ENCODE measurements around the gene TMEM269.
A peak's percentile ranks its signal among the peaks of the same experiment; 100 is the strongest.

The TMEM269 gene

GRCh38 chr1:42784946-42785693, at the start of gene TMEM269:
Gene TMEM269, plus strand, starts transcription at chr1:42784991. Its CDS starts 4,903 bp downstream, at chr1:42789894.
- DNase-seq: peak; percentile 37

DNA sequence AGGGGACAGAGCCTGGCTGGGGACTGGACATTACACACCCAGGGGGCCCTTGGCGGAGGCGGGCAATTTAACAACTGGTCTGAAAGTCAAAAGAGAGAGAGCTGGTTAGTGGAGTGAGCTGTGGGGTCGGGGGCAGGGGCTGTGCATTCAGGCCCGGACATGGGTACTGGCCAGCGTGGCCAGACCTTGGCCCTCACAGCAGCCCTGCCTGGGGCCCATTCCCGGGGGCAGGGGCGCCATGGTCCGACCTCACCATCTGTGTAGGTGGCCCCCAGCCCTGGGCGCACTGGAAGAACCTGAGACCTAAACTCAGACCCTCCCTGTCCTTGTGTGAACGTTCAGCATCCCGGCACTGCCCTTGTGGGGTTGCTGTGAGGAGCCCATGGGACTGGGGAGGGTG, 49.7 kb upstream of the TMEM269 start:
- DNase-seq: no peak

GRCh38 chr1:42735477-42736105, 49.2 kb upstream of the TMEM269 start:
- DNase-seq: no peak

GRCh38 chr1:42736152-42736551, 48.6 kb upstream of the TMEM269 start:
- no peak for DNase-seq

DNA sequence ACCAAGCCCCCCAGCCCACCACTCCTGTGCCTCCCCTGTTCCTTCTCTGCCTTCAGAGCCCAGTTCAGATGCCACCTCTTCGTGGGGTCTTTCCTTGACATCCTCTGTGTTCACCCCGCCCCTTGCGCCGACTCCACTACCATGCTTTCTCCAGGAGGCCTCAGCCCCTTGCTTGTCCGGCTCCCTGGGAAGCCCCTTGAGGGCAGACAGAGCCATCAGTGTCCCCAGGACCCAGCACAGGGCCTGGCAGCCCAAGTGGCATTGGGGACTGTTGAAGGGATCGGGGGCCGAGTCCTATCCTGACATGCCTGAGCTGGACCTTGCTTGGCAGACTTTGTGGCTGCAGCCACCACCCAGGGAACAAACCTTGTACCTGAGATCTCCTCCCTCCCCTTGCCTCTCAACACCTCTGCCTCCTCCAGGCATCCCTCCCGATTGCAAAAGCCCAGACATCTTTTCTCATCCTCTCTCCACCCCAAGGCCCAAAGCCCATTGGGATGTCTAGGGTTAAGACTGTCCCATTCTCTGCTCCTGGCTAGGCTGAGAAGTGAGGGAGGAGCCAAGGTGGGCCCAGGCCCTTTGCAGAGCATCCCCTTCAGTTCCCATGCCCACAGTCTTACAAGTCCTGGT, 48.1 kb upstream of the TMEM269 start:
- DNase-seq: no peak

DNA sequence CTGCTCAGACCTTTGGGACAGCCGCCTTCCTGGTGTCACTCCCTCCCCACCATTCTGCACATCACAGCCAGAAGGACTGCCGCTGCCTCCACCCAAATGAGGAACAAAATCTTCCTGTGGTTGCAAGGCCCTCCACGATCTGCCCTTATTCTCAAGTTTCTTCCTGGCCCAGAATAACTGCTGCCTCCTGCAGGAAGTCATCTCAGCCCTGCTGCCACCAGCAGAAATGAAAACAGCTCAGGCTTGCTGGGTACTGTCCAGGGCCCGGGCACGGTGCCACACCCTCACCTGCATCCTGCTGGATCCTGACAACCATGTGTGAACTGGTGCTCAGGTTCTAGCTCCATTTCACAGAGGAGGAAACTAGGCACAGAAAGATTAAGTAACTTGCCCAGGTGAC, 47.5 kb upstream of the TMEM269 start:
- no peak for DNase-seq

DNA sequence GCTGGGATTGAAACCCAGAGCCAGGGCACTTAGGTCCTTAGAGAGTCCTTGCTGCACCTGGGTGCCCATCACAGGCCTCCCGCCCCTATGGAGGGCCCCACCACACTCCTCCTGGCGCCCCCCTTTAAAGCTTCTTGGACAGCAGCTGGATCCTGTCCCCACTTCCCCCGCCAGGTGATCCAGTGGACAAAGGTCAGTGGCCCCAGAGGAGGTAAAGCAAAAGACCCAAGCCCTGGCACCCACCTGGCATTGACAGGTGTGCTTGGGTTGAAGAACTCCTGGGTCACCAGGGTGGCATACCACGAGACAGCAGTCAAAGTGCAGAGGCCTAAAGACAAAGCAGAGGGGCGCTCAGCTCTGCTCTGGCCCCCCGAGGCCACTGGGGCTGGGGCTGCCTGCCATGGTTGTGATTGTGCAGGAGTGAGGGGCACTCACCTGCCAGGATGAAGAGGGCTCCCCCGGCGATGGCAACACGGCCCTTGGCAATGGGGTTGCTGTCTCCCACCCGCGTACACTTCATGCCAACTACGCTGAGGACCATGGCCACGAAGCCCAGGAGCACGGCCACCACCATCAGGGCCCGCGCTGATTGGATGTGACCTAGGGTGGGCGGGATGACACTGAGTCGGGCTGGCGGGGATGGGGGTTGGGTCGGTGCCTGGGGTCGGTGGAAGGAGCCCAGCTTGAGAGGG, 46.7 kb upstream of the TMEM269 start:
- DNase-seq: no peak

DNA sequence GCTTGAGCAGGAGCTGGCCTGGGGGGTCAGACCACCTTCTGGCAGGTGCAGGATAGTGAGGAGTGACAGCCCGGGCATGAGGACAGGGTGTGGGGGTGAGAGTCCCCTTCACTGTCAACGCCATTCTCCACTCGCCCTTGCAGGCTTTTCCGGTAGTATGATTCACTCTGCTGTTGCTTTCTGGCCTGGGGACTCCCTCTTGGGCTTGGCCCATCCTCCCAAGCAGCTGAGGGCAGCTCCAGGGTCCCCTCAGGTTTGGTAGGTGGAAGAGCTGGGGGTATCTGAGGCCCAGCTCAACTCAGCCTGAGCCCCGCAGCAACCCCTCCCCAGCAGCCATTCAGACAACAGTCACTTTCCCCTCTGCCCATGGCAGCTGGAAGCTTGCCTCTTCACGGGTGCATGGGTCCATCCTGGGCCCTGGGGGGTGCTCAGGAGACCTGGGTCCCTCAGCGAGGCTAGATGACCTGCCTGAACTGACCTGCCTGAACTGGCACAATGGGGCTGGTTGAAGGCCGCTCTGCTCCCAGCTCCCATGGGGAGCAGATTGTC, 46.0 kb upstream of the TMEM269 start:
- no peak for DNase-seq

- DNase-seq: no peak
These were observed 44.8 kb upstream of the TMEM269 start, which contains the start of gene CLDN19 for GRCh38 chr1:42739753-42740700. Gene CLDN19, minus strand, starts transcription at chr1:42740236. Its CDS starts 173 bp downstream, at chr1:42740063.

GRCh38 chr1:42740851-42741580, 43.8 kb upstream of the TMEM269 start:
- no peak for DNase-seq

GRCh38 chr1:42741706-42742105, 43.1 kb upstream of the TMEM269 start:
- no peak for DNase-seq

DNA sequence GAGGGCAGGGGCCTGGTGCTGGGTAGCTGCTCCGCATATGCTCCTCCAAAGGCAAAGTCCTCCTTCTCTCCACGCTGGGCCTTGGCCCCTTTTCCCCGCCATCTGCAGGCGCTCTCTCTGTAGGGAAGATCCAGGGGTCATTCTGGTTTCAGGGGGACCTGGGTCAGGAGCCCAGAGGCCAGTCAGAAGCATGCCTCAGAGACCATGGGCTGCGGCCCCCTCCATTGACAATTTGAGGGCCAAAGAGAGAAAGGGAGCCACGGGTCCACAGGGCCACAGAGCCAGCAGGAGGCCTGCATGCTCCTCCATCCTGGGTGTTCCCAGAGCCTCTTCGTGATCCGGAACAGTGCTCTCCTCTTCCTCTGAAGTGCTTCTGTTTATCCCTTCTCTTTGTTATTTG, 42.6 kb upstream of the TMEM269 start:
- no peak for DNase-seq

DNA sequence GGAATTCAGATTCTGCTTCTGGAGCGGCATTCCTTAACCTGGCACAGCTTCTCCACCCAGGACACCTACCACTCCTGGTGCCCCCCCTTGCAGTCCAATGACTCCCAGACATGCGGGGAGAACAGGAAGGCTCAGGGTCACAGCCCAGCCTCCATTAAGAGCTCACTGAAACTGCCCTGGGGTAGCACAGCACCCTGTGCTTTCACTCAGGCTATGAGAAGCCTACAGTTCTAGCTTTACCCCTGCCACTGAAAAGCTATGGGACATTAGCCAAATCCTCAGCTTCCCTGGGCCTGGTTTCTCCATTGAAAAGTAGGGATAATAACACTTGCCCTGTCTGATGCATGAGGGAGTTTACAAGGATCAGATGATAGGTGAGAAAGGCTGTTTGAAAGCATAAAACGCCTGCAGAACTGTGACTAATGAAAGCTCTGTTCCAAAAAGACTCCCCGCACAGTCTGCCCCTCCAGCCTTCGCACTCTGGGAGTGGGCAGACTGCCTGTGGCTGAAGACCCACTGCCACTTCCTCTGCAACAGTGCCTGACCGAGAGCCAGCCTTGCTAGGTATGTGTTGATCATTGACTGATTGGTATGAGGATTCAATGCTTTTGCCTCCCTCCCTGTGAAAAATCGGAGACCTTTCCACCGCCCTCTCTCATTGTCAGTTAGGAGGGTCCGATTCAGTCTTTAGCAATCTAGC, 42.0 kb upstream of the TMEM269 start:
- no peak for DNase-seq

GRCh38 chr1:42743317-42744147, 41.3 kb upstream of the TMEM269 start:
- no peak for DNase-seq

DNA sequence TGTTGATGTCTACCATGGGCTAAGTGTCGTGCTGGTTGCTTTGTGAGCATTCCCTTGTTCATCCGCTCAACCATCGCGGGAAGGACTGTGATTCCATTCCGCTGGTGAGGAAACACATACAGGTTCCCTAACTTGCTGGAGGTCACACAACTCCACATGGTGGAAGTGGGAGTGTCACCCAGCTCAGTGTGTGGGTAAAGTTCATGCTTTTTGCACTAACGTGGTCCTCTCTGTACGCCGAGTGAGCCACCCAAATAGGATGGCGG, 40.7 kb upstream of the TMEM269 start:
- DNase-seq: no peak

GRCh38 chr1:42745851-42746250, 38.9 kb upstream of the TMEM269 start:
- no peak for DNase-seq

DNA sequence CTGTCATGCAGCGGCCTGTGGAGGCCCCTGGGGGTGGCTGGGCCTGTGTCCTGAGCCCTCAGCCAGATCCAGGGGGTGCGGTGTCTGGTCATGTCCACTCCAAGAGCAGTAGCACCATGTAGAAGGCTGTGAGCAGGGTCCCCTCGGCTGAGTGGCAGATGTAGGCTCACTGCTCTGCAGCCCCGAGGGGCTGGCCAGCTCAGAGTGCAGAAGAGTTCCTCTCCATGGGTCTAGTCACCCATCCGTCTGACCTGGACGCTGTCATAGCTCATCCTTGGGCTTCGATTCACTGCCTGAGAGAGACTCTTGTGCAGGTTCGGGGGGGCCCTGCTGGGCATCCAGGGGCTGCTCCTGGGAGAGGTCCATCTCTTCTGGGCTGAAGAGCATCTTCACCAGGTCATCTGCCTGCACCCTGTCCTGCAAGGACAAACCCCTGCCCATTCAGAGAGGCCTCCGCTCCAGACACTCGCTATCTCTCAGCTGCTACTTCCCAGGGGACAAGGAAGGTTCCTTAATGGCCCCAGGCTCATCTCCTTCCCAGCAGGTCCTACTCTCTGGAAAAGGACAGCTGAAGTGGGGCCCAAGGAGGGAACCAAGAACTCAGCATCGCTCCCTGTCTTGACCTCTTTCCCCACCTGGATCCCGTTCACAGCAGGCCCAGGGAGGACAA, 38.2 kb upstream of the TMEM269 start:
- no peak for DNase-seq

- DNase-seq: peak; percentile 50
These were observed 37.7 kb upstream of the TMEM269 start for GRCh38 chr1:42747125-42747524.

DNA sequence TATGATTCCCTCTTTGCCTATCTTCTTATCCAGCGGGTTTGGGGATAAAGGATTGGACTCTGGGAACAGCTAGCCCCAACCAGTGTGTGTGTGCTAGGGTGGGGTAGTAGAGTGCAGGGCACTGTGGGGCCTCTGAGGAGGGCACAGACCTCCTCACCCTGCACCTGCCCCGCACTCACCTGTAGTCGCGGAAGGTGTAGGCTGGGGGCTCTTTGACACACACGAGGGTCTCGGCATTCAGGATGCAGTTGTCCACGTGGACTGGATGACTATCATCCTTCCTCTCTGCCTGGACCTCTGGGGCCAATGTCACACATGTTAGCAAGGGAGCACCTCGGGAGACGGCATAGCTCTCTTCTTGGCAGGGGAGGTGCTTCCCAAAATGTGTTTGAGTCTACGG, 36.8 kb upstream of the TMEM269 start:
- no peak for DNase-seq

Measured in CD4-positive, alpha-beta T cell treated with Interleukin-12 subunit alpha and Interleukin-12 subunit beta, for 1 hour (primary cell).